A549 (cell line): ENCODE measurements around the gene MSMB. TPM values are rescaled to one million over a fixed set of nuclear protein-coding genes. Genes with fewer than 3 reads are reported as not detected.

Source experiments
- ATAC-seq, 2 experiments: fragments of 200-7000 bp in 1 of 2; fragments of >200 bp in 1 of 2; cut with Nextera tagmentation in 1 of 2; cut with Tn5 transposase in 1 of 2; 3 replicates each; pipeline versions ENCODE4 v1.8.0 to v1.9.1; 2018 to 2020; ENCODE audit warnings: mild to moderate bottlenecking in 1 of 2, moderate library complexity in 1 of 2
- CTCF ChIA-PET: fragments of 300-600 bp; sonication (Branson Sonifier 250); formaldehyde crosslinking; extraction: SDS; loops from one replicate; lab custom pipeline; 2021; ENCODE audit warnings: antibody characterized with exemption, inconsistent platforms; lab: Yijun Ruan, JAX
- POLR2A ChIA-PET: fragments of 350-600 bp; formaldehyde crosslinking; extraction: SDS; loops from one replicate; lab custom pipeline; 2021; ENCODE audit warnings: antibody characterized with exemption, inconsistent platforms; lab: Yijun Ruan, JAX
- DNase-seq, 2 experiments: peaks; one replicate each; pipeline versions ENCODE4 v3.0.0 to v3.0.0-alpha.2; 2011 to 2016; ENCODE audit warnings: low read depth in 1 of 2, low spot score in 1 of 2
- FAIRE-seq: peaks from 2 replicates; lab custom pipeline; 2011; peaks lifted over from hg19 to GRCh38; lab: Jason Lieb, UNC
- H3K27ac ChIP-seq, 2 experiments: fragments of >200 bp; sonication (Bioruptor Twin); formaldehyde crosslinking; 3 replicates each; pipeline ENCODE4 v1.5.1; 2016 to 2017
- H3K4me1 ChIP-seq: fragments of >200 bp; sonication (Bioruptor Twin); formaldehyde crosslinking; 3 replicates; pipeline ENCODE4 v1.6.1; 2016
- H3K4me2 ChIP-seq: fragments of >200 bp; sonication (Bioruptor Twin); formaldehyde crosslinking; 3 replicates; pipeline ENCODE4 v1.6.1; 2016
- H3K4me3 ChIP-seq: fragments of >200 bp; sonication (Bioruptor Twin); formaldehyde crosslinking; 3 replicates; pipeline ENCODE4 v1.5.1; 2016
- H3K9me3 ChIP-seq: fragments of >200 bp; sonication (Bioruptor Twin); formaldehyde crosslinking; 3 replicates; pipeline ENCODE4 v1.6.1; 2016
- BHLHE40 ChIP-seq: IDR thresholded peaks from 2 replicates; pipeline ENCODE4 v1.6.1; 2012; ENCODE audit warnings: low read depth, low read length, inconsistent platforms
- CHD2 ChIP-seq: fragments of 150-350 bp; IDR thresholded peaks from 2 replicates; pipeline ENCODE4 v1.6.1; 2014; ENCODE audit warnings: low read length; ENCODE audit not compliant: partially characterized antibody
- CHD4 ChIP-seq: fragments of 200-600 bp; sonication (generic); IDR thresholded peaks from 2 replicates; pipeline ENCODE4 v1.6.1; 2016; ENCODE audit warnings: antibody characterized with exemption, mild to moderate bottlenecking, borderline replicate concordance
- EHF ChIP-seq: fragments of 250-450 bp; sonication (Bioruptor Pico); IDR thresholded peaks from 2 replicates; pipeline ENCODE4 v1.5.0; 2020; ENCODE audit warnings: mild to moderate bottlenecking
- ELK1 ChIP-seq: fragments of 150-350 bp; IDR thresholded peaks from 2 replicates; pipeline ENCODE4 v1.6.1; 2014; ENCODE audit warnings: low read depth, mild to moderate bottlenecking, low read length
- ESRRA ChIP-seq: fragments of 150-350 bp; IDR thresholded peaks from 2 replicates; pipeline ENCODE4 v1.6.1; 2014; ENCODE audit warnings: mild to moderate bottlenecking, low read length, borderline replicate concordance
- FOXS1 ChIP-seq: fragments of 250-450 bp; sonication (Bioruptor Pico); IDR thresholded peaks from 2 replicates; pipeline ENCODE4 v1.5.0; 2020; ENCODE audit warnings: mild to moderate bottlenecking, moderate library complexity
- GATA3 ChIP-seq: IDR thresholded peaks from 2 replicates; pipeline ENCODE4 v1.6.1; 2012; ENCODE audit warnings: borderline replicate concordance
- HES2 ChIP-seq: fragments of >200 bp; sonication (Bioruptor Twin); formaldehyde crosslinking; IDR thresholded peaks from 2 replicates; pipeline ENCODE4 v1.6.1; 2016
- HOXA7 ChIP-seq: fragments of 250-450 bp; sonication (Bioruptor Pico); IDR thresholded peaks from 2 replicates; pipeline ENCODE4 v1.5.0; 2020; ENCODE audit warnings: mild to moderate bottlenecking, moderate library complexity
- KDM5A ChIP-seq: fragments of 200-600 bp; sonication (generic); IDR thresholded peaks from 2 replicates; pipeline ENCODE4 v1.6.1; 2016; ENCODE audit warnings: antibody characterized with exemption, mild to moderate bottlenecking
- NPAS2 ChIP-seq: fragments of 250-450 bp; sonication (Bioruptor Pico); IDR thresholded peaks from 2 replicates; pipeline ENCODE4 v1.8.0; 2022; ENCODE audit warnings: mild to moderate bottlenecking, moderate library complexity, borderline replicate concordance
- NR3C1 ChIP-seq: fragments of >200 bp; sonication (Bioruptor Twin); formaldehyde crosslinking; IDR thresholded peaks from 3 replicates; pipeline ENCODE4 v1.6.1; 2017
- PBX3 ChIP-seq: IDR thresholded peaks from 2 replicates; pipeline ENCODE4 v1.6.1; 2012
- POLR2AphosphoS2 ChIP-seq: conservative IDR thresholded peaks from 2 replicates; pipeline ENCODE4 v1.6.1; 2012; ENCODE audit warnings: low read length, improper control_type of control experiment, inconsistent platforms
- RCOR1 ChIP-seq: fragments of 150-350 bp; IDR thresholded peaks from 2 replicates; pipeline ENCODE4 v1.6.1; 2014; ENCODE audit warnings: antibody characterized with exemption, low read length, low read depth
- REST ChIP-seq: fragments of 200-600 bp; sonication (generic); IDR thresholded peaks from 2 replicates; pipeline ENCODE4 v1.6.1; 2016; ENCODE audit warnings: antibody characterized with exemption, mild to moderate bottlenecking, moderate library complexity
- RNF2 ChIP-seq: fragments of 200-600 bp; sonication (generic); IDR thresholded peaks from 2 replicates; pipeline ENCODE4 v1.6.1; 2016; ENCODE audit warnings: low read depth, mild to moderate bottlenecking, antibody characterized with exemption, moderate library complexity, borderline replicate concordance
- SMC3 ChIP-seq: fragments of >200 bp; sonication (Bioruptor Twin); formaldehyde crosslinking; IDR thresholded peaks from 3 replicates; pipeline ENCODE4 v1.6.1; 2018; ENCODE audit warnings: inconsistent platforms
- TP53 ChIP-seq: fragments of 250-450 bp; sonication (Bioruptor Pico); IDR thresholded peaks from 2 replicates; pipeline ENCODE4 v1.5.0; 2021; ENCODE audit warnings: mild to moderate bottlenecking, moderate library complexity
- ZFP36 ChIP-seq: fragments of 450-650 bp; IDR thresholded peaks from 2 replicates; pipeline ENCODE4 v1.6.1; 2014; ENCODE audit warnings: borderline replicate concordance; ENCODE audit not compliant: partially characterized antibody
- WGBS: methylation state at CpG from one replicate; pipeline ENCODE4 v1.1.6; 2017; ENCODE audit errors: missing lambda C conversion rate; 5-methylcytosine and 5-hydroxymethylcytosine counted together
- polyA plus RNA-seq, 4 experiments: library from polyadenylated mRNA; depleted of rRNA in 3 of 4; stranded (reverse); fragments of >200 nt; fragmentation: RNase III in 1 of 4; extraction: RNeasy Plus Mini Kit Qiagen cat#74134 plus additional on column Dnase treatment in 1 of 4; gene quantifications; 2 replicates in 3 of 4; 3 replicates in 1 of 4; pipeline ENCODE4 v1.2.3, GENCODE V29; 2011 to 2017

Gene MSMB
- polyA plus RNA-seq, 2 of the 4 experiments (the other 2 are of a cell fraction): 0.26 TPM; not detected in 1

GRCh38 chr10:46057038-46057437 lies 11.0 kb upstream of the MSMB start:
- no peak overlapping the region for H3K4me3 ChIP-seq
- ChIA-PET CTCF (no interaction called here), POLR2A (no interaction called here)
- DNase-seq: no peak
- no peak for FAIRE-seq
- no peak for ATAC-seq
- H3K9me3 ChIP-seq: no peaks in the 10 kb centered on the region
- H3K4me2 ChIP-seq: no peak overlapping the region
- no peak overlapping the region for H3K27ac ChIP-seq
- TF ChIP-seq KDM5A (no peak), NR3C1 (no peak), ZFP36 (no peak), GATA3 (no peak), ELK1 (no peak), RCOR1 (no peak), PBX3 (no peak), POLR2AphosphoS2 (no peak), HOXA7 (CRISPR knock-in tag) (no peak), FOXS1 (CRISPR knock-in tag) (no peak), HES2 (no peak), REST (no peak), TP53 (CRISPR knock-in tag) (no peak), NPAS2 (no peak), CHD2 (no peak), BHLHE40 (no peak), ESRRA (no peak), EHF (CRISPR knock-in tag) (no peak)
- TF ChIP-seq, all 56 proteins: peak for 0
- H3K4me1 ChIP-seq: peaks cover 5% of the 10 kb centered on the region; the same call in 1 of the 3 replicates

- no peak for FAIRE-seq
- CTCF ChIA-PET: no interaction called here
These were observed 9.7 kb upstream of the MSMB start for GRCh38 chr10:46055771-46056170.

More at GRCh38 chr10:46055771-46056170, 9.7 kb upstream of the MSMB start:
- Histone ChIP-seq H3K9me3 (no peaks in the 10 kb centered on the region), H3K4me2 (no peak overlapping the region), H3K4me3 (no peak overlapping the region), H3K4me1 (peaks cover 6% of the 10 kb centered on the region; the same call in 1 of the 3 replicates), H3K27ac (no peak overlapping the region)
- no peak for DNase-seq
- 67% methylated on average over 4 of the region's 4 CpGs for WGBS
- TF ChIP-seq REST (no peak), SMC3 (no peak), TP53 (CRISPR knock-in tag) (no peak), CHD4 (no peak), BHLHE40 (no peak), RNF2 (no peak)
- ATAC-seq: no peak
- POLR2A ChIA-PET: no interaction called here
